ENCODE results near the gene SF3A1. TPM values are rescaled to one million over a fixed set of nuclear protein-coding genes. Genes with fewer than 3 reads are reported as not detected.

SF3A1 gene
- total and polyA plus RNA-seq, 2 of the 8 experiments (the other 6 are each of a cell fraction or from before 2014, with no cell fraction given), result 27.8 to 285 TPM

- H3K79me2 ChIP-seq (ENCODE audit: control insufficient read depth in 1 of 2, insufficient read depth in 2 of 2, low read length in 2 of 2), result no peaks in the 10 kb centered on the region
- H3K23me2 ChIP-seq (ENCODE audit: low read depth, low read length), result no peaks in the 10 kb centered on the region
- FAIRE-seq (no peak), DNase-seq (ENCODE audit: low read depth in 1 of 2, low spot score in 2 of 2) (no peak)
- no peak overlapping the region for H4K8ac ChIP-seq (ENCODE audit: extremely low read depth, insufficient read depth, low read length)
- H3K14ac ChIP-seq (ENCODE audit: insufficient read length), result no peak overlapping the region
- peaks cover 0 to 2% of the 10 kb centered on the region in 2 experiments for H4K20me1 ChIP-seq (replicated peaks in 1 of 2; ENCODE audit: control insufficient read depth in 1 of 2, insufficient read depth in 2 of 2, low read length in 2 of 2)
- H3K27ac ChIP-seq (ENCODE audit: low read depth, low read length), result no peak overlapping the region
- no peak overlapping the region for H2AFZ ChIP-seq (ENCODE audit: low read length)
- CTCF ChIA-PET (ENCODE audit: partially characterized antibody), result interaction anchor here (1.1 to 1.8 kb wide), 3 partner anchors 9 to 20 kb away, joined by 3 to 5 read pairs (median 4); no protein-coding TSS in a partner anchor
- H3K4me3 ChIP-seq (ENCODE audit: extremely low read depth in 1 of 4, insufficient read depth in 2 of 4, low read depth in 3 of 4, low read length in 4 of 4), result no peak overlapping the region
- no peak overlapping the region for H4K5ac ChIP-seq (ENCODE audit: insufficient read length, low read depth, low read length)
- H3K4ac ChIP-seq (replicated peaks; ENCODE audit: insufficient read length, low read depth, low read length), result no peak overlapping the region
- H2AK5ac ChIP-seq (ENCODE audit: low read depth, low read length), result no peak overlapping the region
- no peak overlapping the region for H3K56ac ChIP-seq (replicated peaks; ENCODE audit: insufficient read length, low read depth, low read length)
- H3K36me3 ChIP-seq (ENCODE audit: control insufficient read depth in 2 of 4, insufficient read depth in 4 of 4, low read length in 3 of 4), result no peaks in the 10 kb centered on the region
- H2BK15ac ChIP-seq (ENCODE audit: low read length), result no peak overlapping the region
- no peak overlapping the region for H2BK120ac ChIP-seq (replicated peaks; ENCODE audit: low read depth, low read length)
- no peak overlapping the region for H4K91ac ChIP-seq (replicated peaks; ENCODE audit: insufficient read length, low read length)
- H3K9me3 ChIP-seq (ENCODE audit: insufficient read depth in 2 of 2, low read depth in 1 of 2, low read length in 1 of 2), result no peaks in the 10 kb centered on the region
- WGBS, 2 experiments (ENCODE audit: extremely low coverage in 1 of 2, insufficient coverage in 1 of 2, insufficient read length in 1 of 2, insufficient replicate concordance in 2 of 2, low coverage in 1 of 2, low lambda C conversion rate in 2 of 2, missing lambda C conversion rate in 1 of 2), result 88% methylated on average over 2 of the region's 2 CpGs; no CpG with 5 or more reads in 1 of the 2 experiments
- H3K27me3 ChIP-seq (replicated peaks in 1 of 4; ENCODE audit: control insufficient read depth in 3 of 4, extremely low read depth in 1 of 4, insufficient read depth in 3 of 4, low read length in 3 of 4), result no peaks in the 10 kb centered on the region
- peaks cover 0 to 5% (median 1%) of the 10 kb centered on the region in 4 experiments; a peak in 3 of 7 replicates for H3K4me1 ChIP-seq (replicated peaks in 1 of 4; ENCODE audit: control insufficient read depth in 3 of 4, insufficient read depth in 4 of 4, low read length in 3 of 4)
- POLR2A ChIA-PET (ENCODE audit: partially characterized antibody), result no interaction called here
- no peak overlapping the region for H3K18ac ChIP-seq (ENCODE audit: extremely low read depth, low read length)
- no peak overlapping the region for H3K4me2 ChIP-seq (ENCODE audit: insufficient read depth in 1 of 2, low read depth in 2 of 2, low read length in 2 of 2)
- no peak overlapping the region for H3K23ac ChIP-seq (ENCODE audit: insufficient read length)
- H2BK20ac ChIP-seq (ENCODE audit: low read length), result no peak overlapping the region
- no peak overlapping the region for H2BK5ac ChIP-seq (ENCODE audit: low read depth, low read length)
- no peak overlapping the region for H3K9ac ChIP-seq (replicated peaks in 1 of 4; ENCODE audit: extremely low read depth in 1 of 4, low read depth in 3 of 4, low read length in 3 of 4)
- no peak overlapping the region for H2BK12ac ChIP-seq (ENCODE audit: low read depth, low read length)
- no peaks in the 10 kb centered on the region for H3K79me1 ChIP-seq (ENCODE audit: low read depth, low read length)
- no peak for TF ChIP-seq RFX5 (IDR thresholded peaks at IDR 0.05; ENCODE audit: borderline replicate concordance, low read depth, low read length)
- TF ChIP-seq CHD1 (IDR thresholded peaks at IDR 0.05; ENCODE audit: low read depth, low read length), result no peak
- TF ChIP-seq YY1 (IDR thresholded peaks at IDR 0.05; ENCODE audit: low read depth, low read length), result no peak
- TF ChIP-seq SP2 (IDR thresholded peaks at IDR 0.05; ENCODE audit: low read length), result no peak
- no peak for TF ChIP-seq POLR2AphosphoS5 (IDR thresholded peaks at IDR 0.05; ENCODE audit: low read depth, low read length)
- TF ChIP-seq TAF1 (IDR thresholded peaks at IDR 0.05; ENCODE audit: low read depth, low read length), result no peak
- no peak for TF ChIP-seq JUN (IDR thresholded peaks at IDR 0.05; ENCODE audit: low read depth, low read length)
- no peak for TF ChIP-seq SP1 (IDR thresholded peaks at IDR 0.05; ENCODE audit: low read depth, low read length)
- TF ChIP-seq KDM1A (IDR thresholded peaks at IDR 0.05; ENCODE audit: borderline replicate concordance, low read length), result no peak
- TF ChIP-seq GTF2F1 (IDR thresholded peaks at IDR 0.05; ENCODE audit: borderline replicate concordance, low read depth, low read length), result no peak
- no peak for TF ChIP-seq MAFK (IDR thresholded peaks at IDR 0.05; ENCODE audit: low read depth, low read length)
- TF ChIP-seq EGR1 (IDR thresholded peaks at IDR 0.05; ENCODE audit: borderline replicate concordance, low read depth, low read length), result no peak
- TF ChIP-seq ASH2L (IDR thresholded peaks at IDR 0.05; ENCODE audit: low read length), result no peak
- TF ChIP-seq, protein P1, sequence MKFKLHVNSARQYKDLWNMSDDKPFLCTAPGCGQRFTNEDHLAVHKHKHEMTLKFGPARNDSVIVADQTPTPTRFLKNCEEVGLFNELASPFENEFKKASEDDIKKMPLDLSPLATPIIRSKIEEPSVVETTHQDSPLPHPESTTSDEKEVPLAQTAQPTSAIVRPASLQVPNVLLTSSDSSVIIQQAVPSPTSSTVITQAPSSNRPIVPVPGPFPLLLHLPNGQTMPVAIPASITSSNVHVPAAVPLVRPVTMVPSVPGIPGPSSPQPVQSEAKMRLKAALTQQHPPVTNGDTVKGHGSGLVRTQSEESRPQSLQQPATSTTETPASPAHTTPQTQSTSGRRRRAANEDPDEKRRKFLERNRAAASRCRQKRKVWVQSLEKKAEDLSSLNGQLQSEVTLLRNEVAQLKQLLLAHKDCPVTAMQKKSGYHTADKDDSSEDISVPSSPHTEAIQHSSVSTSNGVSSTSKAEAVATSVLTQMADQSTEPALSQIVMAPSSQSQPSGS (IDR thresholded peaks at IDR 0.05; ENCODE audit: low read length), result no peak
Observed at GRCh38 chr22:30308093-30308492, 48.6 kb downstream of the SF3A1 start.
